Stimulated activated CD4-positive, alpha-beta T cell treated with anti-CD3 and anti-CD28 coated beads, TNF-alpha, amount 100 ng/mL, for 4 hours (primary cell): ENCODE measurements around the gene GJB2.

Experiments used
- DNase-seq, 3 experiments: peaks; one replicate each; pipeline ENCODE4 v3.0.0-alpha.2; 2020; ENCODE audit warnings: low read depth in 3 of 3

GJB2 gene

GRCh38 chr13:20192158-20192835, 441 bp downstream of the GJB2 start:
- no peak for DNase-seq

- DNase-seq: no peak
Measured at GRCh38 chr13:20191311-20192157, 1.2 kb downstream of the GJB2 start.

- DNase-seq: no peak
Measured at GRCh38 chr13:20190481-20191310, 2.0 kb downstream of the GJB2 start.

- no peak for DNase-seq
Measured at GRCh38 chr13:20190076-20190475, 2.7 kb downstream of the GJB2 start.

GRCh38 chr13:20188667-20189553, 3.8 kb downstream of the GJB2 start:
- no peak for DNase-seq

- no peak for DNase-seq
Measured at GRCh38 chr13:20186771-20187170, 6.0 kb downstream of the GJB2 start.

- no peak for DNase-seq
Measured at GRCh38 chr13:20185366-20186056, 7.2 kb downstream of the GJB2 start.

- DNase-seq: no peak
Measured at GRCh38 chr13:20182231-20182846, 10.4 kb downstream of the GJB2 start.

- no peak for DNase-seq
Measured at GRCh38 chr13:20181188-20181587, 11.6 kb downstream of the GJB2 start.

GRCh38 chr13:20178156-20178555, 14.6 kb downstream of the GJB2 start:
- DNase-seq: no peak

GRCh38 chr13:20177049-20177831, 15.5 kb downstream of the GJB2 start:
- no peak for DNase-seq

GRCh38 chr13:20175907-20176652, 16.7 kb downstream of the GJB2 start:
- no peak for DNase-seq

- DNase-seq: no peak
Measured at GRCh38 chr13:20175406-20175794, 17.3 kb downstream of the GJB2 start.

- peak in 2 of 3 experiments; percentile 41 to 60 for DNase-seq
Measured at GRCh38 chr13:20174656-20175405, 17.9 kb downstream of the GJB2 start.

- no peak for DNase-seq
Measured at GRCh38 chr13:20173116-20173746, 19.5 kb downstream of the GJB2 start.

GRCh38 chr13:20171364-20171763, 21.4 kb downstream of the GJB2 start:
- no peak for DNase-seq

- no peak for DNase-seq
Measured at GRCh38 chr13:20170921-20171320, 21.8 kb downstream of the GJB2 start.
